Ascending aorta (tissue), 2 donors: Measurements from ENCODE around the gene CAD. TPM values are rescaled to one million over a fixed set of nuclear protein-coding genes. Genes with fewer than 3 reads are reported as not detected.

Experiments
- DNase-seq, 2 donors: peaks; one replicate each; pipeline ENCODE4 v3.0.0-alpha.2; 2019; ENCODE audit warnings: low spot score in 2 of 2
- H3K27ac ChIP-seq, 2 donors: fragments of 200-600 bp; sonication (generic); one replicate each; pipeline ENCODE4 v1.5.1; 2016 to 2017; ENCODE audit warnings: mild to moderate bottlenecking in 1 of 2
- H3K27me3 ChIP-seq: fragments of 200-600 bp; sonication (generic); one replicate; pipeline ENCODE4 v1.5.1; 2017
- H3K36me3 ChIP-seq, 2 donors: fragments of 200-600 bp; sonication (generic); one replicate each; pipeline ENCODE4 v1.5.1; 2016
- H3K4me1 ChIP-seq, 2 donors: fragments of 200-600 bp; sonication (generic); one replicate each; pipeline ENCODE4 v1.5.1; 2016 to 2017; ENCODE audit warnings: mild to moderate bottlenecking in 1 of 2
- H3K4me3 ChIP-seq, 2 donors: fragments of 200-600 bp; sonication (generic); one replicate each; pipeline ENCODE4 v1.5.1; 2016 to 2017; ENCODE audit warnings: mild to moderate bottlenecking in 1 of 2
- H3K9me3 ChIP-seq, 2 donors: fragments of 200-600 bp; sonication (generic); one replicate each; pipeline ENCODE4 v1.5.1; 2016
- intact Hi-C: fragments of 100-400 bp; cut with DNase I; formaldehyde crosslinking; loops from one replicate; pipeline ENCODE4 v1.15.1; 2023
- total RNA-seq: library from RNA; depleted of rRNA; stranded (reverse); fragments of >200 nt; gene quantifications from one replicate; pipeline ENCODE4 v1.1.0, GENCODE V29; 2016
- TF ChIP-seq, protein P1 (sequence below), 3 experiments: fragments of 200-600 bp in 2 of 3; fragments of 450-650 bp in 1 of 3; sonication (generic) in 2 of 3; IDR thresholded peaks; one replicate each; pipeline ENCODE4 v1.5.1; 2016 to 2019; ENCODE audit warnings: antibody characterized with exemption in 3 of 3, mild to moderate bottlenecking in 1 of 3, moderate library complexity in 1 of 3

The CAD gene
- total RNA-seq, 1 donor from 2014 or later, result 63.4 TPM

DNA sequence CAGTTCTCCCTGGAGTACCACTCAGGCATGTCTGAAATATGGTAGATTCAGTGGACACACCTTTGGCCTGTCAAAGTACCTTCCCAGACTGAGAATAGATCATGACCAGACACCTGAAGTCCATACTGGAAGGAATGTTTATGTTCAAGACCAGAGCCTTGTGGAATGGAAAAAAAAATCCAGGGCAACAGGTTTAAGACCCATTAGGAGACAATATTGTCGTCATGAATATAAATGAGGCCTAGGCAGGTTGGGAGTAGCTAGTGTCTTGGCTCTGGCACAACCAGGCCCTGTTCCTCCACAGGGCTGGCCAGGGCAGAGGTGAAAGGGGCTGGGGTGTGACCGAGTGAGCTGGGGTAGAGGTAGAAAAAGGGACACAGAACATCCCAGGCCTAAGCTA is 18.5 kb upstream of the CAD start:
- intact Hi-C loops, result no loop called here
- H3K27me3 ChIP-seq, result no peaks in the 10 kb centered on the region
- H3K36me3 ChIP-seq, result peaks cover 14 to 27% of the 10 kb centered on the region in 2 donors
- no peaks in the 10 kb centered on the region for H3K4me1 ChIP-seq
- DNase-seq, result no peak
- H3K9me3 ChIP-seq, result no peaks in the 10 kb centered on the region
- H3K27ac ChIP-seq, result no peak overlapping the region
- TF ChIP-seq, protein P1, sequence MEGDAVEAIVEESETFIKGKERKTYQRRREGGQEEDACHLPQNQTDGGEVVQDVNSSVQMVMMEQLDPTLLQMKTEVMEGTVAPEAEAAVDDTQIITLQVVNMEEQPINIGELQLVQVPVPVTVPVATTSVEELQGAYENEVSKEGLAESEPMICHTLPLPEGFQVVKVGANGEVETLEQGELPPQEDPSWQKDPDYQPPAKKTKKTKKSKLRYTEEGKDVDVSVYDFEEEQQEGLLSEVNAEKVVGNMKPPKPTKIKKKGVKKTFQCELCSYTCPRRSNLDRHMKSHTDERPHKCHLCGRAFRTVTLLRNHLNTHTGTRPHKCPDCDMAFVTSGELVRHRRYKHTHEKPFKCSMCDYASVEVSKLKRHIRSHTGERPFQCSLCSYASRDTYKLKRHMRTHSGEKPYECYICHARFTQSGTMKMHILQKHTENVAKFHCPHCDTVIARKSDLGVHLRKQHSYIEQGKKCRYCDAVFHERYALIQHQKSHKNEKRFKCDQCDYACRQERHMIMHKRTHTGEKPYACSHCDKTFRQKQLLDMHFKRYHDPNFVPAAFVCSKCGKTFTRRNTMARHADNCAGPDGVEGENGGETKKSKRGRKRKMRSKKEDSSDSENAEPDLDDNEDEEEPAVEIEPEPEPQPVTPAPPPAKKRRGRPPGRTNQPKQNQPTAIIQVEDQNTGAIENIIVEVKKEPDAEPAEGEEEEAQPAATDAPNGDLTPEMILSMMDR (IDR thresholded peaks at IDR 0.05), result no peak
- H3K4me3 ChIP-seq, result no peak overlapping the region

DNA sequence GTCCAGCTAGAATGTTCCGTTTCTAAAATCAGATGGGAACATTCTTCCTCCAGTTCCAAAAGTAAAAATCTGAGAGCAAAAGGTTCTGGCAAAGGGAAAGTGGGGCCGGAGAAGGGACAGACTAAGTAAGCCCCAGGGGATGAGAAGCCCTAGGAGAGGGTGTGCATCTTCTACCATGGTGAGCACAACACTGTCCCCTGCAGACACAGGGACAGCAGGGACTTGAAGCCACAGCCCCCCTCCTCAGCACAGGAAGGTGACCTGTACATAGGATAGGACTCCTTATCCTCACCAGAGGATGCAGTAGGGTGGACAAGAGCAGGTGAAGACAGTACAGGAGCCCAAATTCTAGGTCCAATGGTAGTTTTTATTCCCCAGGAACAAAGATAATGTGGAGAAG is 17.9 kb upstream of the CAD start:
- TF ChIP-seq, protein P1 (IDR thresholded peaks at IDR 0.05), result no peak
- H3K36me3 ChIP-seq, result peaks cover 20 to 33% of the 10 kb centered on the region in 2 donors
- intact Hi-C loops, result no loop called here

DNA sequence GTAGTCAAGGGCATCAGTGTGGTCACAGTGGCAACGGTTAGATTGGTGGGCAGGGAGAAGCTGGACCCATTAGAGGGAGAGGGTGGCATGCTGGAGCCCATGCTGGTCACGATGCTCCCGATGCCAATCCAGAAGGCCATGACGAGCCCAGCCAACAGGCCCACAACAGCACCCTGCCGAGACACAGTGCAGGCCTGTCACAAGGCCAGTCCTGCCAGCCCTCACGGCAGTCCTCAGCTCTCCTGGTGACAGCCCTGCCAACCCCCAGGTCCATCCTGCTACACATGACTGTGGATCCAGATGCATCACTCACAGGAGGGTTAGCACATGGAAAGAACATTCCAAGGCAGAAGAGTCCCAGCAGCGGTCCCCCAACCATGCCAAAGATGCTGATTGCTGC is 15.5 kb upstream of the CAD start:
- peaks cover 40 to 57% of the 10 kb centered on the region in 2 donors for H3K36me3 ChIP-seq
- intact Hi-C loops, result no loop called here

More for the DNA sequence above, 17.9 kb upstream of the CAD start:
- H3K27me3 ChIP-seq, result no peaks in the 10 kb centered on the region
- no peak for DNase-seq
- no peak overlapping the region for H3K4me3 ChIP-seq
- H3K4me1 ChIP-seq, result no peaks in the 10 kb centered on the region
- no peak overlapping the region for H3K27ac ChIP-seq
- H3K9me3 ChIP-seq, result no peaks in the 10 kb centered on the region

DNA sequence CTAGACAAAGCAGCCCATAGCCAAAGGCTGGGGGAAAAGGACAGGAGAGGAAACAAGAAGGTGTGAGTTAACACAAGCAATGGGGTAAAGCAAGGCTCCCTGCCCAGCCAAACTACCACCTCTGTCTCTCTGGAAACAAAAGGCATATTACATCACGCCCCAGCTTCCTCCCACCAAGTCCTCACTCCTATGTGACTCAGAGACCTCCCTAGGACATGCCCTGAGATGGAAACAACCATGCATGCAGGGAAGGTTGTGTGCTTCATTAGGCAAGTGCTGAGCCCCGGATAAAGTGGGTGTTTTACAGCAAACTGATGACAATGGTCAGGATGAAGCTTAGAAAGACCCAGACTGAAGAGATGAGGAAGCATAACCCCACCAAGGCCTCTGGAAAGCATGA is 14.3 kb upstream of the CAD start:
- H3K27ac ChIP-seq, result no peak overlapping the region
- H3K4me1 ChIP-seq, result no peaks in the 10 kb centered on the region
- peaks cover 46 to 67% of the 10 kb centered on the region in 2 donors for H3K36me3 ChIP-seq
- TF ChIP-seq, protein P1 (IDR thresholded peaks at IDR 0.05), result no peak
- H3K4me3 ChIP-seq, result no peak overlapping the region
- DNase-seq, result no peak
- H3K27me3 ChIP-seq, result no peaks in the 10 kb centered on the region
- no peaks in the 10 kb centered on the region for H3K9me3 ChIP-seq
- intact Hi-C loops, result no loop called here

More for the DNA sequence above, 15.5 kb upstream of the CAD start:
- Histone ChIP-seq H3K27me3 (no peaks in the 10 kb centered on the region), H3K4me3 (no peak overlapping the region), H3K4me1 (no peaks in the 10 kb centered on the region), H3K27ac (no peak overlapping the region), H3K9me3 (no peaks in the 10 kb centered on the region)
- no peak for DNase-seq
- TF ChIP-seq, protein P1 (IDR thresholded peaks at IDR 0.05), result no peak

DNA sequence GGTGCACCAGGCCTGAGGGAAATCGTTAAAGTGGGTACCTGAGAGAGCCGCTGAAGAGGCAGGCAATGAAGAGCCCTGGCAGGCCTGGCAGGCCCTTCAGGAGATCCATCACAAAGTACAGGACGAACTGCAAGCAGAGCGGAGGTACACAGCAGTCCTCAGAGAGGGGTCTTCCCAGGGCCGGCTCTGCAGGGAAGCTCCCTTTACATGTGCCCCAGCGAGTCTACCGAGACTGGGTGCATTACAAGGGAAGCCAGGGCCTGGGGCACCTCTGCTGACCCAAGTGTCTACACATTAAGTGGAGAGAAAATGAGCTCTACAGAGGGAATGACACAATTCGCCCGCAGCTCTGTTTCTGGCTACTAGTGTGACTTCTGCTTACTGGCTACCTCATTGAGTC is 13.4 kb upstream of the CAD start:
- Histone ChIP-seq H3K9me3 (no peaks in the 10 kb centered on the region), H3K4me3 (no peak overlapping the region), H3K4me1 (no peaks in the 10 kb centered on the region), H3K27me3 (no peaks in the 10 kb centered on the region), H3K27ac (no peak overlapping the region), H3K36me3 (peaks cover 46 to 76% of the 10 kb centered on the region in 2 donors)
- TF ChIP-seq, protein P1 (IDR thresholded peaks at IDR 0.05), result no peak
- no peak for DNase-seq
- intact Hi-C loops, result no loop called here

DNA sequence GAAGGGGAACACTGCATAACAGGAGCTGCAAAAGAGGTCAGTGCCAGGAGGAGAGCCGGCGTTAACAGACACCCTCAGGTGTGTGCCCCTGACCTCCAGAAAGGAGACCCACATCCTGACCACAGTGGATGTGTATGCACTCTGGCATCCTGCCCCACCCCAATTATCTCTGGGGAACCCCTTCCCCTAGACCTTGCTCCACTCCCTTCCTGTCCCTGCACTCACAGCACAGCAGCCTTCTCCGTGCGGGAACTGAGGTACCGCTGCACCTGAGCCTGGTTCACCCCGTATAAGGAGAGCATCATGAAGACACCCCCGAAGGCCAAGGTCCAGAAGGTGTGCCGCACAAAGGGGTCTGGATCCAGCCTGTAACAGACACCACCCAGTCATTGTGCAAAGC is 12.6 kb upstream of the CAD start:
- no peak for DNase-seq
- Histone ChIP-seq H3K4me1 (no peaks in the 10 kb centered on the region), H3K4me3 (no peak overlapping the region), H3K9me3 (no peaks in the 10 kb centered on the region), H3K27me3 (no peaks in the 10 kb centered on the region), H3K27ac (no peak overlapping the region), H3K36me3 (peaks cover 46 to 77% of the 10 kb centered on the region in 2 donors)
- intact Hi-C loops, result no loop called here
- TF ChIP-seq, protein P1 (IDR thresholded peaks at IDR 0.05), result no peak
